Thyroid gland (tissue), 4 donors: ENCODE results near the gene CCDC51.

Experiments
- CTCF ChIP-seq, 6 experiments: fragments of 200-600 bp in 3 of 6; fragments of 450-650 bp in 3 of 6; sonication (generic) in 3 of 6; IDR thresholded peaks; one replicate each; pipeline ENCODE4 v1.5.1; 2016 to 2019; ENCODE audit warnings: antibody characterized with exemption in 6 of 6, mild to moderate bottlenecking in 2 of 6, inconsistent platforms in 1 of 6, moderate library complexity in 1 of 6
- POLR2A ChIP-seq, 2 donors: fragments of 450-650 bp; IDR thresholded peaks; one replicate each; pipeline ENCODE4 v1.6.1; 2017; ENCODE audit warnings: antibody characterized with exemption in 2 of 2, mild to moderate bottlenecking in 2 of 2, moderate library complexity in 1 of 2

GRCh38 chr3:48422272-48422671 is 17.6 kb downstream of the CCDC51 start:
- no peak for TF ChIP-seq POLR2A (IDR thresholded peaks at IDR 0.05)
- no peak for TF ChIP-seq CTCF (IDR thresholded peaks at IDR 0.05)
